GM23338 (cell line): ENCODE measurements around the gene ADGRD1. TPM values are rescaled to one million over a fixed set of nuclear protein-coding genes. Genes with fewer than 3 reads are reported as not detected.

Experiments used
- ATAC-seq: fragments of 200-7000 bp; cut with Tn5 transposase; 3 replicates; pipeline ENCODE4 v1.9.1; 2020
- DNase-seq: peaks from one replicate; pipeline ENCODE4 v3.0.0-alpha.2; 2015; ENCODE audit warnings: low spot score
- H2AFZ ChIP-seq: fragments of 200-600 bp; sonication (generic); 2 replicates; pipeline ENCODE4 v1.8.0; 2016; ENCODE audit warnings: antibody characterized with exemption, mild to moderate bottlenecking, moderate library complexity
- H3F3A ChIP-seq: fragments of 200-600 bp; sonication (generic); replicated peaks from 2 replicates; pipeline ENCODE4 v1.8.0; 2017; ENCODE audit warnings: antibody characterized with exemption, mixed run types, low read depth
- H3K27ac ChIP-seq: fragments of 200-600 bp; sonication (generic); 2 replicates; pipeline ENCODE4 v1.6.1; 2016; ENCODE audit warnings: low read depth
- H3K27me3 ChIP-seq: fragments of 200-600 bp; sonication (generic); 2 replicates; pipeline ENCODE4 v1.8.0; 2016; ENCODE audit warnings: mild to moderate bottlenecking, mixed run types, moderate library complexity; ENCODE audit not compliant: insufficient read depth
- H3K36me3 ChIP-seq: fragments of 200-600 bp; sonication (generic); 2 replicates; pipeline ENCODE4 v1.8.0; 2016; ENCODE audit warnings: mild to moderate bottlenecking; ENCODE audit not compliant: insufficient read depth
- H3K4me1 ChIP-seq: fragments of 200-600 bp; sonication (generic); 2 replicates; pipeline ENCODE4 v1.8.0; 2016; ENCODE audit warnings: mild to moderate bottlenecking, moderate library complexity; ENCODE audit not compliant: insufficient read depth
- H3K4me2 ChIP-seq: fragments of 200-600 bp; sonication (generic); 2 replicates; pipeline ENCODE4 v1.7.1; 2017; ENCODE audit warnings: mixed run types
- H3K4me3 ChIP-seq: fragments of 200-600 bp; sonication (generic); 2 replicates; pipeline ENCODE4 v1.6.1; 2016; ENCODE audit warnings: mixed run types
- H3K79me2 ChIP-seq: fragments of 200-600 bp; sonication (generic); replicated peaks from 2 replicates; pipeline ENCODE4 v1.8.0; 2017; ENCODE audit warnings: mild to moderate bottlenecking; ENCODE audit not compliant: insufficient read depth
- H3K9me2 ChIP-seq: fragments of 200-600 bp; sonication (generic); 2 replicates; pipeline ENCODE4 v1.8.0; 2017; ENCODE audit not compliant: insufficient read depth
- H4K20me1 ChIP-seq: fragments of 200-600 bp; sonication (generic); replicated peaks from 2 replicates; pipeline ENCODE4 v1.8.0; 2017; ENCODE audit warnings: mild to moderate bottlenecking; ENCODE audit not compliant: insufficient read depth
- H3K27ac Mint-ChIP-seq: 2 replicates; pipeline ENCODE4 v1.8.0; 2020; ENCODE audit warnings: inconsistent platforms, mild to moderate bottlenecking, moderate library complexity, mixed read lengths
- H3K27me3 Mint-ChIP-seq: 3 replicates; pipeline ENCODE4 v1.8.0; 2022; ENCODE audit warnings: low read depth, mild to moderate bottlenecking, moderate library complexity, mixed read lengths, inconsistent platforms; ENCODE audit not compliant: insufficient read depth, poor library complexity
- H3K36me3 Mint-ChIP-seq: 3 replicates; pipeline ENCODE4 v1.8.0; 2021; ENCODE audit warnings: low read depth, mild to moderate bottlenecking, inconsistent platforms, moderate library complexity, mixed read lengths
- H3K4me1 Mint-ChIP-seq: 3 replicates; pipeline ENCODE4 v1.8.0; 2020; ENCODE audit warnings: mild to moderate bottlenecking, inconsistent platforms, mixed read lengths
- H3K4me3 Mint-ChIP-seq: 3 replicates; pipeline ENCODE4 v1.8.0; 2021; ENCODE audit warnings: moderate library complexity, mild to moderate bottlenecking, inconsistent platforms, mixed read lengths
- H3K9me3 Mint-ChIP-seq: 3 replicates; pipeline ENCODE4 v1.8.0; 2020; ENCODE audit warnings: moderate library complexity, mild to moderate bottlenecking, inconsistent platforms, mixed read lengths
- CREB1 ChIP-seq: fragments of 250-450 bp; sonication (Bioruptor Pico); IDR thresholded peaks from 2 replicates; pipeline ENCODE4 v1.5.0; 2020; ENCODE audit warnings: low read depth, mild to moderate bottlenecking, moderate library complexity
- ETS1 ChIP-seq: IDR thresholded peaks from 2 replicates; pipeline ENCODE4 v1.6.1; 2016; ENCODE audit warnings: antibody characterized with exemption
- EZH2 ChIP-seq: fragments of 200-600 bp; sonication (generic); IDR thresholded peaks from one replicate; pipeline ENCODE4 v1.8.0; 2017; ENCODE audit warnings: antibody characterized with exemption, mild to moderate bottlenecking, low read depth; ENCODE audit not compliant: unreplicated experiment
- JUNB ChIP-seq: IDR thresholded peaks from one replicate; pipeline ENCODE4 v1.6.1; 2016; ENCODE audit warnings: antibody characterized with exemption; ENCODE audit not compliant: unreplicated experiment
- POLR2AphosphoS5 ChIP-seq: IDR thresholded peaks from 2 replicates; pipeline ENCODE4 v1.6.1; 2016; ENCODE audit warnings: antibody characterized with exemption, low read depth
- REST ChIP-seq: IDR thresholded peaks from one replicate; pipeline ENCODE4 v1.6.1; 2018; ENCODE audit warnings: antibody characterized with exemption; ENCODE audit not compliant: unreplicated experiment
- STAT1 ChIP-seq: IDR thresholded peaks from one replicate; pipeline ENCODE4 v1.6.1; 2016; ENCODE audit warnings: antibody characterized with exemption; ENCODE audit not compliant: unreplicated experiment
- ZNF114 ChIP-seq: fragments of 250-450 bp; sonication (Bioruptor Pico); IDR thresholded peaks from 2 replicates; pipeline ENCODE4 v1.5.0; 2020; ENCODE audit warnings: mild to moderate bottlenecking, moderate library complexity
- ZNF462 ChIP-seq: fragments of 250-450 bp; sonication (Bioruptor Pico); IDR thresholded peaks from 2 replicates; pipeline ENCODE4 v1.5.0; 2020; ENCODE audit warnings: mild to moderate bottlenecking, moderate library complexity
- polyA plus RNA-seq: library from polyadenylated mRNA; unstranded; fragments of >200 nt; fragmentation: Nextera tagmentation; extraction: Ambion mirVana; gene quantifications from 2 replicates; pipeline ENCODE4 v1.2.1, GENCODE V29; 2016
- total RNA-seq: library from RNA; depleted of rRNA; stranded (reverse); fragments of >200 nt; shearing (Covaris generic); gene quantifications from 2 replicates; pipeline ENCODE4 v1.2.3, GENCODE V29; 2014
- TF ChIP-seq, protein P1 (sequence below), 2 experiments: fragments of 200-600 bp in 1 of 2; sonication (generic) in 1 of 2; conservative IDR thresholded peaks; 2 replicates each; pipeline versions ENCODE4 v1.5.1 to v1.6.1; 2016 to 2017; ENCODE audit warnings: antibody characterized with exemption in 2 of 2, low read depth in 2 of 2, mild to moderate bottlenecking in 2 of 2, moderate library complexity in 1 of 2

ADGRD1 gene
- total and polyA plus RNA-seq, 2 experiments from 2014 or later: 1.4 TPM; not detected in 1

GRCh38 chr12:131089531-131090273 lies 136.0 kb downstream of the ADGRD1 start:
- H3K4me3 Mint-ChIP-seq: no peak overlapping the region
- H4K20me1 ChIP-seq: no peaks in the 10 kb centered on the region
- H3K27ac Mint-ChIP-seq: no peak overlapping the region
- H3K36me3 Mint-ChIP-seq: no peaks in the 10 kb centered on the region
- DNase-seq: no peak
- H3K27me3 Mint-ChIP-seq: peaks cover 4% of the 10 kb centered on the region
- H2AFZ ChIP-seq: no peak overlapping the region
- H3K9me2 ChIP-seq: no peaks in the 10 kb centered on the region
- H3K27ac ChIP-seq: no peak overlapping the region
- ATAC-seq: no peak
- no peaks in the 10 kb centered on the region for H3K9me3 Mint-ChIP-seq
- H3K36me3 ChIP-seq: no peaks in the 10 kb centered on the region
- no peak overlapping the region for H3K4me3 ChIP-seq
- H3F3A ChIP-seq: no peaks in the 10 kb centered on the region
- H3K79me2 ChIP-seq: no peaks in the 10 kb centered on the region
- TF ChIP-seq ZNF462 (CRISPR knock-in tag) (no peak), REST (no peak), ZNF114 (CRISPR knock-in tag) (no peak), STAT1 (no peak), POLR2AphosphoS5 (no peak), JUNB (no peak), EZH2 (no peak), ETS1 (no peak), CREB1 (CRISPR knock-in tag) (no peak)
- TF ChIP-seq, protein P1, sequence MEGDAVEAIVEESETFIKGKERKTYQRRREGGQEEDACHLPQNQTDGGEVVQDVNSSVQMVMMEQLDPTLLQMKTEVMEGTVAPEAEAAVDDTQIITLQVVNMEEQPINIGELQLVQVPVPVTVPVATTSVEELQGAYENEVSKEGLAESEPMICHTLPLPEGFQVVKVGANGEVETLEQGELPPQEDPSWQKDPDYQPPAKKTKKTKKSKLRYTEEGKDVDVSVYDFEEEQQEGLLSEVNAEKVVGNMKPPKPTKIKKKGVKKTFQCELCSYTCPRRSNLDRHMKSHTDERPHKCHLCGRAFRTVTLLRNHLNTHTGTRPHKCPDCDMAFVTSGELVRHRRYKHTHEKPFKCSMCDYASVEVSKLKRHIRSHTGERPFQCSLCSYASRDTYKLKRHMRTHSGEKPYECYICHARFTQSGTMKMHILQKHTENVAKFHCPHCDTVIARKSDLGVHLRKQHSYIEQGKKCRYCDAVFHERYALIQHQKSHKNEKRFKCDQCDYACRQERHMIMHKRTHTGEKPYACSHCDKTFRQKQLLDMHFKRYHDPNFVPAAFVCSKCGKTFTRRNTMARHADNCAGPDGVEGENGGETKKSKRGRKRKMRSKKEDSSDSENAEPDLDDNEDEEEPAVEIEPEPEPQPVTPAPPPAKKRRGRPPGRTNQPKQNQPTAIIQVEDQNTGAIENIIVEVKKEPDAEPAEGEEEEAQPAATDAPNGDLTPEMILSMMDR (conservative IDR thresholded peaks at IDR 0.05; ENCODE audit: low read depth in 2 of 2): no peak
- no peaks in the 10 kb centered on the region; the same call in 2 of the 3 replicates for H3K4me1 Mint-ChIP-seq
- H3K4me1 ChIP-seq: no peaks in the 10 kb centered on the region
- H3K27me3 ChIP-seq: no peaks in the 10 kb centered on the region
- H3K4me2 ChIP-seq: no peak overlapping the region
